ENCODE results near the gene PADI3.

GRCh38 chr1:17232759-17233661, 15.9 kb upstream of the PADI3 start:
- no peak for TF ChIP-seq CTCF (IDR thresholded peaks at IDR 0.05)
- no peak for TF ChIP-seq POLR2A (IDR thresholded peaks at IDR 0.05)
